Activated T-cell treated with anti-CD3 and anti-CD28 coated beads, Interleukin-2, amount 50 U/mL, for 48 hours (primary cell): ENCODE data around the gene PIK3C2B.
"Not testable (repeated sequence)": the region's sequence is repeated elsewhere in the genome, so short reads cannot be mapped to it uniquely, and the experiment has no call there.

Experiments
- DNase-seq, 2 experiments: peaks; one replicate each; pipeline ENCODE4 v3.0.0-alpha.2; 2020

The PIK3C2B gene

DNA sequence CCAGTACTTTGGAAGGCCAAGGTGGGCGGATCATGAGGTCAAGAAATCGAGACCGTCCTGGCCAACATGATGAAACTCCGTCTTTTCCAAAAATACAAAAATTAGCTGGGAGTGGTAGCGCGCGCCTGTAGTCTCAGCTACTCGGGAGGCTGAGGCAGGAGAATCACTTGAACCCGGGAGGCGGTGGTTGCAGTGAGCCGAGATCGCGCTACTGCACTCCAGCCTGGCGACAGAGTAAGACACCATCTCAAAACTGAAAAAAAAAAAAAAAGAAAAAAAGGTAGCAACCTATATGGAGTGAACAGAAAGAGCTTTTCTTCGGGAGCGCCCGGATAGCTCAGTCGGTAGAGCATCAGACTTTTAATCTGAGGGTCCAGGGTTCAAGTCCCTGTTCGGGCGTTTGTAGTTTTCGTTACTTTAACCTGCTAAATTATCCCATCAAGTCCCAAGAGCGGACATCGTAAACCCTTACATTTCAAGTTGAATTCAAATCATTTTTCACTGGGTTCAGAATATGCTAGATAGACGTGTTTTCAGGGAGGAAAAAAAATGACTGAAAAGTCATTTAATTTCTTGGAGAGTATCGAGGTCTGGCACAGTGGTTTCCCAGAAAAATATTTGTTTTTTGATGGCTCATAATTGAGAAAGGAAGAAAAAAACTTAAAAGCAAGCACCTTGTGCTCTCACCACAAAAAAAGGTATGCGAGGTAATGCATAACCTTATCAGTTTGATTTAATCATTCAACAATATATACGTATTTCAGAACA lies 11.8 kb upstream of the PIK3C2B start:
- DNase-seq: peak; percentile 85

DNA sequence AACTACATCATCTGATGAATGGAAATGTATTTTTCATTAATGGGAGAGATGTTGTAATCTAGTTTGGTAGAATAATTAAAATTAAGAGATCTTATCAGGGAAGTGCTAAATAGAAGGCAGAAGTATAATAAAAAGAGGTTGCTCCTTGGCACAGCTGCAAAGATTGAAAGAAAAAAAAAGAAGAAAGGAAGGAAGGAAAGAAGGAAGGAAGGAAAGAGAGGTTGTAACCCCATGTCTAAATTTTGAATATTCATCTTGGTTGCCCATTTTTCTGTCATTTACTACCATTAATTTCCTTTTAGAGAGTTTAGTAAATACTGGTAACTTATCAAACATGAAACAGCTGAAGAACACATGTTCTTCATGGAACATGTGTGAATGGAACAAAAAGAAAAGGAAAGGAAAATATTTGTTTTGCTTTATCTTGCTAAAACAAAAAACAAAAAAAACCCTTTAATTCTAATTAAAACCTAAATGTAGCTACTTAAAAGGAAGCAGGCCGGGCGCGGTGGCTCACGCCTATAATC lies 11.1 kb upstream of the PIK3C2B start:
- no peak for DNase-seq

DNA sequence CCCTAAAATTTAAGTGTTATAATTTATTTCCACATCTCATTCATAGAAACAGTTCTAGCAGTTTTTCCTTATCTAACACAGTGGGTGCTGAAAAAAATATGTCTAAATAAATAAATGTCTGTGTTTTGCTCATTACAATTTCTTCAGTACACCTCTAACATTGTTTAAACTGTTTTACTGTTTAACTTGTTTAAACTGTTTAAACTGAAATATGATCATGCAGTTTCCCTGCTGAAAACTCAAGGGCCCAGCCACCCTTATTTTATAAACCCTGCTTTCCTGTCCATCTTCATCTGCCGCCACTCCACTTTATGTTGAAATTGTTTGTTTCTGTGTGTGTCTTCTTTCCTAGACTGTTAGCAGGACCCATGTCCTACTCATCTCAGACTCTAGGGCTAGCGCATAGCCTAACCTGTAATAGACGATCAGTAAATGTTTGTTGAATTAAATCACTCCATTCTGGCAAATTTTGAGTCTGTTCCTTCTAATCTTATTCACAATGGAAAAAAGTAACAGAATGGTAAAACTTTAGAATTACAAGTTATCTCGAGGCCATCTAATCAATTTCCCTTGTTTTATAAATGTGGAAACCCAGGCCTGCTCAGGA lies 9.4 kb upstream of the PIK3C2B start:
- no peak for DNase-seq

DNA sequence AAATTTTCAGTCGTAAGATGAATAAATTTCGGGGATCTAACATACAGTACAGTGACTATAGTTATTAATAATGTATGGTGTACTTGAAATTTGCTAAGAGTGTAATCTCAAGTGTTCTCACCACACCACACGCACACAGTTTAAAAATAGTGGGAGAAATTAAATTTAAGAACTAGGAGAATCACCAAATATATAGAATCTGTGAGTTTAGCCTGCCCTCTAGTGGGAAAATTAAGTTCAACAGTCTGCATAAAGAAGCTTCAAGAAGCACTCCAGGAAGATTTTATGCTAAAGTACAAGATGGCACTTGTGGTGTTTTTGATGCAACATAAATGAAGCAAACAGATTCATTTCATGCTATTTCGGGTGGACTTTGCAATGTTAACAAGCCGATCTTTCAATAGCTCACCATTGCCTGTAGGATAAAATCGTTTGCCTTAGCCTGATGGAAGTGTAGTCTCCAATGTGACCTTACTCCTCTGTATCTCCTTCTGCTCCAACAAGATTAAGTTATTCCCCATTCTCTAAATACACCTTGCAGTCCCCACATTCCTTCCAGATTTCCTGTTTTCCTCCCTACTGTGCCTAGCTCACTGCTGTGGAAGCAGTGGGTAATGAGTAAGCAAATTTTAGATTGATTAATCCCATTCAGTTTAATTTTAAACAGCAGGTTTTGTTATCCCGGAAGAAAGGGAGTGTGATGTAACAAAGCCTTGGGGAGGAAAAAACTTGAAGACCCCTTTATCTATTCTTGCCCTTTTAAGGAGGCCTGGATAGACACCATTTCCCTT lies 8.7 kb upstream of the PIK3C2B start:
- no peak for DNase-seq

- no peak for DNase-seq
Measured at GRCh38 chr1:204502241-204502640, 7.6 kb upstream of the PIK3C2B start.

DNA sequence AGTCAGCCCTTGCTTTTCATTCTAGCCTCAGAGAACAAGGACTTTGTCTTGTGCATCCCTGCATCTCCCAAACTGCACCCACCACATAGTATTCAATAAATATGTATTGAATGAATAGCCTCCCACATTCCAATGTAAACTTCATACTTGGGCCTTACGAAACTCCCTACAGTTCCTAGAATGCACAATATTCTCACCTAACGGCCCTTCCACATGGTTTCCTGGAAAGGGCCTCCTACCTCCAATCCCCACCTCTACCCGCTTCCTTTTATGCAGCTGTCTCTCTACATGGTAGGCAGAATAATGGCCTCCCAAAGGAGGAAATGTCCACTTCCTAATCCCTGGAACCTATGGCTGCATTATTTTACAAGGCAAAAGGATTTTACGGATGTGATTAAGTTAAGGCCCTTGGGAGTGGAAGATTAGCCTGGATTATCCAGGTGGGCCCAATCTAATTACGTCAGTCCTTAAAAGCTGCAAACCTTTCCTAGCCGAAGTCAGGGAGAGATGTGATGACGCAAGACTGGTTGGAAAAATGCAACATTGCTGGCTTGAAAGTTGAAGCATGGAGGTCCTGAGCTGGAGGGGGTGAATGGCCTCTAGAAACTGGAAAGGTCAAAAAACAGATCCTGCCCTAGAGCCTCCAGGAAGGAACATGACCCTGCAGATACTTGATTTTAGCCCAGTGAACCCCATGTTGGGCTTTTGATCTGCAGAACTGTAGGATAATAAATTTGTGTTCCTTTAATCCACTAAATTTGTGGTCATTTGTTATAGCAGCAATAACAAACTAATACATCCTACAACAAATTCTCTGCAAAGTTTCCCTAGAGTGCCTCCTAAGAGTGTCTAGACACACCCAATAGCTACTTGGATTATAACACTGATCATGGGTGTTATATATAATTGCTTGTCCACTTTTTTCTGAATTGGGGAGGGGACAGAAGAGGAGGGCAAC lies 5.2 kb upstream of the PIK3C2B start:
- no peak for DNase-seq

DNA sequence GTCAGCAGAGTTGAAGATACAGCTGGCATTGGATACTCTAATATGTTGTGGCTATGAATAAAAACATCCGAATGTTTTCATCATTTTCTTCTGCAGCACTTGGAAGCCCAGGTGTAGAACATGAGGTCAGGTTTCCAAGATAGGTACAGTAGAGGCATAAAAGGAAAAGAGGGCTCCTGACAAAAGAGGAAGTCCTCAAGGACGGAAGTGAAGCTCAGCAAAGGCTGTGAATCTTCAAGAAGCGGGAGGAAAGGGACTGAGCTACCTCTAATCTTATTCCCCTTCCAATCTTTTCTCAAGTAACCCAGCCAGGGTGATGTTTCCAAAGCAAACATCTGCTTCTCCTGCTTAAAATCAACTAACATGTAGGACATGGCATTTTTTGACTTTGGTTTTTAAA lies 4.4 kb upstream of the PIK3C2B start:
- DNase-seq: no peak

DNA sequence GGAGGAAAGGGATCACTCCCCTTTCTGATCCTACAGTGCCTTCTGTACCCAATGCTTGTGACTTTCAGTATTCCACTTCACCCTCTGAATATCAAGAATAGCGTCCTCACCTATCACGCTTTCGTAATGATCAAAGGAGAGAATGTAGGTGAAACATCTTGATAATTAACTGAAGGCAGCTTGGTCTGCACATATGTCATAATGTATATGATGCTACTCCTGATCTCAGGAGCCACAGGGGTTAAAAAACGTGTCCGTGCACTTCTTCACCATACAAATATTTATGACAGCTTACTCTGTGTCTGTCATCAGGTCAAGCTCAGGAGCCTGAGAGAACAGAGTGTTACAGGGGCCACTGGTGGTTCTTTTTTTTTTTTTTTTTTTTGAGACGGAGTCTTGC lies 1.2 kb upstream of the PIK3C2B start:
- DNase-seq: no peak

DNA sequence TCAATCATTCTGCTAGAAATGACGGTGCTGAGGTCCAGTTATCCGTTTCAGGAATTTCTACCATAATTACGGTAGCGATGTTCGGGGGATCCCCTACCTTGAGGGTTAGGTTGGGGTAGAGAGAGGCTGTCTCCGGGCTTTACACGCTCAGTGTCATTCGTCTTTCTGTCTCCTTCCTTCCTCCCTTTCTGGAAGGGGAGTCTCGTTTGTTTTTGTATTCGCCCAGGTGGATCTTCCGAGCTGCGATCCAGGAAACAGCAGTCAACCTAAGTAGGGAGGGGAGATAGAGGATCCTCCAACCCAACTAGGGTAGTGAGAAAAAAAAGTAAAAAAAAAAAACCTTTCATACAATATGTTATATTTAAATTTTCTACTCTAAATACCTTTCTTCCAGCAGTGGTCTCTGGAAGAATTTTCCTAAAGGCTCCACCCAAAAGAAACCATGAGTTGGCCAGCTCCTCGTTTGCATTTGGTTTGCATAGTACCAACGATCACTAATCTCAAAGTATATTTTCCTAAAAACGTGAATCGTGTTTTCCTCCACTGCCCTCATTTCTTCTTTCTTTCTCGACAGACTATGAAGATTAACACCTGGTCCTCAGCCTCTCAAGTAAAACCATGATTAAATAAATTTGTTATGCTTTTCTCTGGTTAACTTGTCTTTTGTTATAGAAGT lies 611 bp upstream of the PIK3C2B start:
- no peak for DNase-seq

DNA sequence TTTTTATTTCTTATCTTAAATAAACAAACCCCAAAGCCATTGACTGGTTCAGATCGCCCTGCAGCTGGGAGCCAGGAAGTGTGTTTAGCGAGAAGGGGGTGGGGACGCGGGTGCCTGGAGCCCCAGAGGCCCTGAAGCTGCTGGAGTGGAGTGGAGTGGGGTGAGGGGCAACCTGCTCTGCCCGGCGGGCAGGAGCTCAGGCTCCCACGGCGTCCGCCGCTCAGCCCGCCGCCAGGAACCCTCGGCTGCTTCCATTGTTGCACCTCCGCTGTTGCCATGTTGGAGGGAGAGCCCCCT lies 673 bp downstream of the PIK3C2B start:
- DNase-seq: peak in 1 of 2 experiments; percentile 77

- peak; percentile 51 to 54 for DNase-seq
Measured at GRCh38 chr1:204493145-204493983, 1.2 kb downstream of the PIK3C2B start.

- no peak for DNase-seq
Measured at GRCh38 chr1:204491655-204492054, 3.0 kb downstream of the PIK3C2B start.

DNA sequence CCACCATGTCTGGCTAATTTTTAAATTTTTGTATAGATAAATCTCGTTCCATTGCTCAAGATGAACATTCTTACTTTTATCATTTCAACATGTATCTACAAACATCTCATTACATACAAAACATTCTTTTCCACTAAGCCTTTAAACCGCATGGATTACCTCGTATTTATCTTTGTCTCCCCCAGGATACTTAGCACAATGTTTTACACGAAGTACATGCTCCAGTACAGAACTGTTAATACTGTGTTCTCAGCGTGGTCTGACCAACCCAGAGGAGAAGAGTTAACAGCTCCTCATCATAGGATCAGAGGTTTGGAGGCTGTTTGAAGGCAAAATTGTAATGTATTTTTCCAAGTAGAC lies 7.4 kb downstream of the PIK3C2B start:
- no peak for DNase-seq

- DNase-seq: not testable (repeated sequence)
Measured at GRCh38 chr1:204486513-204487255, 7.9 kb downstream of the PIK3C2B start.

DNA sequence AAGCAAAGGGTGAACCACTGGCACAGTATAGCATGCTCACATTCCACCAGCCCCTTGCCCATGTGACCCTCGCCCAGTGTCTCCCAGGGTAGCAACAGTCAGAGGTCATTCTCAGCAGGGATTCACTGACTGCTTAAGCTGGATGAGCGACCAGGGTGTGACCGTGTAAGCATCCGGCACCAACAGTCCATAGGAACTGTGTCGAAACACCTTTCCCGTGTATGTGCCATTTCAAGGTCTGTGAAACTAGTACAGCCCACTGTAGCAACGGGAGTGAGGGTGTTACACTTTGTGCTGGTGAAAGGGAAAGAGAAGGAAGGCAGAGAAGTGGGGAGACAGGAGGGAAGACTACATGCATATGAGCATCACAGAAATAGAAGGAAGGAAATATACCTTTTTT lies 10.8 kb downstream of the PIK3C2B start:
- DNase-seq: no peak

DNA sequence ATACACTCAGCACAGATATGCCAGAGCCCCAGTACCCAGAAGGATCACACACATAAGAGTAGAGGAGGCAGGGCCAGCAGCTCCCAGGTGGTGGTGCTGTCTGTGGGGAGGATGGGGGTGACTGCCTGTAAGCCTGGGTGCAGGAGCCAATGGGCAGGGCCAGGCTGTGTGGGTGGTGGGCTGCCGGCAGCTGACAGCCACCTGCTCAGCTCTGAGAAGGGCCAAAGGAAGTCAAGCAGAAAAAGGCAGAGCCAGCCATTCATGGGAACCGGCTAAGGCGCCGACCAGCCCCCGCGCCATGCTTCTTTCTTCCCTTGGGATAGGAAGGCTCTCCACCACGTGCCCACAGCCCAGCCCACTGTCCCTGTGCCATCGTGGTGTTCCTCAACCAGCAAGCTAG lies 14.1 kb downstream of the PIK3C2B start:
- DNase-seq: no peak

DNA sequence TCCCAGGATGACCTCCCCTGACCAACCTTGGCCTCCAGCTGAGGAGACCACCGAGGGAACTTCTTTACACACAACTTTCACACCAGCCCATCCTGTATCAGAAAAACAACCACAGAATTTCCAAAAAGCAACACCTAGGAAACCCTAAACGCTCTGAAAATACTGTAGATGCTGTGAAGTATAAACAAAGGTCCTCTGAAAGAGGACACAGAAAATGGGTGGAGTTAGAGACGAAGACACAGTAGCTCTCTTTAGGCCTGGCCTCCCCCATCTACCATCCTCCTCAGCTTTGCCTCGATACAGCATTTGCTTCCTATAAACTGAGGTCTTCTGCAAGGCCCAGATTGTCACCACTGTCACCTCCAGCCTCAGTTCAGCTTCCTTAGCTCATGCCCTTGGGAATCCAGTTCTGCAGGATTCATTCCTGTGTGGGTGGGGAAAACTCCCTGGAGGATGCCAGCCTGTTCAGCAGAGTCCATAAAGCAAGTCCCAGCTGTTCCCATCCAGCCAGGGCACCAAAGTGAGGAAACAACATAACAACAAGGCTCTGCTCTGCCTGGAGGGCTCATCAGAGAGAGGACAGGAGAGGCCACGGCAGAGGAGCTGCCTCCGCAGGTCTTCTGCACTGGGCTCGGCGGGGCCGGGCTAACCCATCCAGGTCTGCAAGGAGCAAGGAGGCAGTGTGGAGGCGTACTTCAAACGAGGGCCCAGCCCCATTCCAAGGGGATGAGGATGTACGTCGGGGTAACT lies 15.0 kb downstream of the PIK3C2B start:
- no peak for DNase-seq

DNA sequence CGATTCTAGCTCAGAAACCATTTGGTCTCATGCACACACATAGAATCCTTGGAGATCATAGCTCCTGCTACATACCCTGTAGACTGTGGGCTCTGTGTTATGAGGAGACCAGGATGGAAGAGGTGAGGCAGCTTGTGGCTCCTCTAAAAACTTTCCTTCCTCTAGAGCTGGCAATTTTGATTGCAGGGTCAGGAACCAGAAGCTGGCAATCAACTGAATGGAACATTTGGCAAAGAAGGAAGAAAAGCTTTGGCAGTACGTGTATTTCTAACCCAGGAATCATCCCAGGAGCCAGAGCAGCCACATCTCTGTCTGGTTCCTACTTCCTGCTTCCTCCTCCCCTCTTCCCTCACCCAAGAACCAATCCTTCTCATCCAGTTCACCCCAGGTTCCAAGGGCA lies 15.7 kb downstream of the PIK3C2B start:
- DNase-seq: no peak

- DNase-seq: no peak
Measured at GRCh38 chr1:204478172-204478899, 16.3 kb downstream of the PIK3C2B start.
